Measurements from ENCODE around the gene KLHL29. TPM values are rescaled to one million over a fixed set of nuclear protein-coding genes. Genes with fewer than 3 reads are reported as not detected.

The KLHL29 gene
- total and polyA plus RNA-seq, 2 experiments from 2014 or later, result 3.8 to 9.9 TPM

DNA sequence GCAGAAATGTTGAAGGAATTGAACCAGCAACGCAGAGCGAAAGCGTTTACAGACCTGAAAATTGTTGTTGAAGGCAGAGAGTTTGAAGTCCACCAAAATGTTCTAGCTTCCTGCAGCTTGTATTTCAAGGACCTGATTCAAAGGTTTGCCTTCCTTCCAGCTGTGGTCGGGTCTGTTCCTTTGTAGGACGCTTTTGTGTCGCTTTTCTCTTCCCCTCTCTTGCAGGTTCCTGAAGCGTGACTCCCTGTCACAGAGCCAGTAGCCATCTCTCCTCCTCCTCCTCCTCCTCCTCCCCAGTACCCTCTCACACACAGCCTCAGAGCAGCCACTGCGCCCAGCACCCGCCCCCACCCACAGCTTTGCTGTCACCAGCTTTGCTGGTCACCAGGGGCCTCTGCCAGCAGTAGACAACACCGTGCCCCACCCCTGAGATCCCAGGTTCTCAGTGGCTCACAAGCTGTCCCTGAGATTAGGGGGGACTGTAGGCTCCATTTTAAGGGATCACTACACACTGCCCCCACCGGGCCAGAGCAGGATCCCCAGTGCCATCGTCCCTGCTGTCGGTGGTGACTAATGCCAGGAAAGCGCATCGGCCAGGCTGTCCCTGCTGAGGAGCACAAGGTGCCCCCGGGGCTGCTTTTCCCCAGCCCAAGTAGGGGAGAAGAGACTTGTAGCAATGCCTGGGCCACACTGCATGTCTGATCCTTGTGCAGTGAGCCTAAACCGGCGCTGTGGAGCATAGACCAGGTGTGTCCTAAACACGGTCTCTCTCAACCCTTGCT is 299.6 kb downstream of the KLHL29 start:
- H3K79me2 ChIP-seq, result no peaks in the 10 kb centered on the region
- no peak overlapping the region for H3K4me3 ChIP-seq
- no peaks in the 10 kb centered on the region for H3K36me3 ChIP-seq (replicated peaks; ENCODE audit: insufficient read depth, low read depth)
- H3K9me2 ChIP-seq (replicated peaks; ENCODE audit: insufficient read depth), result no peaks in the 10 kb centered on the region
- H3K27me3 ChIP-seq, result no peaks in the 10 kb centered on the region
- TF ChIP-seq EZH2phosphoT487 (IDR thresholded peaks at IDR 0.05; ENCODE audit: low read depth, severe bottlenecking, unreplicated experiment) (no peak), EZH2 (IDR thresholded peaks at IDR 0.05; ENCODE audit: borderline replicate concordance) (no peak)
- TF ChIP-seq, protein P1, sequence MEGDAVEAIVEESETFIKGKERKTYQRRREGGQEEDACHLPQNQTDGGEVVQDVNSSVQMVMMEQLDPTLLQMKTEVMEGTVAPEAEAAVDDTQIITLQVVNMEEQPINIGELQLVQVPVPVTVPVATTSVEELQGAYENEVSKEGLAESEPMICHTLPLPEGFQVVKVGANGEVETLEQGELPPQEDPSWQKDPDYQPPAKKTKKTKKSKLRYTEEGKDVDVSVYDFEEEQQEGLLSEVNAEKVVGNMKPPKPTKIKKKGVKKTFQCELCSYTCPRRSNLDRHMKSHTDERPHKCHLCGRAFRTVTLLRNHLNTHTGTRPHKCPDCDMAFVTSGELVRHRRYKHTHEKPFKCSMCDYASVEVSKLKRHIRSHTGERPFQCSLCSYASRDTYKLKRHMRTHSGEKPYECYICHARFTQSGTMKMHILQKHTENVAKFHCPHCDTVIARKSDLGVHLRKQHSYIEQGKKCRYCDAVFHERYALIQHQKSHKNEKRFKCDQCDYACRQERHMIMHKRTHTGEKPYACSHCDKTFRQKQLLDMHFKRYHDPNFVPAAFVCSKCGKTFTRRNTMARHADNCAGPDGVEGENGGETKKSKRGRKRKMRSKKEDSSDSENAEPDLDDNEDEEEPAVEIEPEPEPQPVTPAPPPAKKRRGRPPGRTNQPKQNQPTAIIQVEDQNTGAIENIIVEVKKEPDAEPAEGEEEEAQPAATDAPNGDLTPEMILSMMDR (IDR thresholded peaks at IDR 0.05; ENCODE audit: poor library complexity), result no peak
- H3K27ac ChIP-seq, result no peak overlapping the region
- H3K9me3 ChIP-seq (ENCODE audit: low read depth), result no peaks in the 10 kb centered on the region
- DNase-seq (ENCODE audit: low spot score), result no peak
- H4K20me1 ChIP-seq (ENCODE audit: insufficient read depth, poor library complexity, severe bottlenecking), result no peaks in the 10 kb centered on the region
- H3K4me2 ChIP-seq, result no peak overlapping the region
- WGBS (ENCODE audit: low lambda C conversion rate, missing lambda C conversion rate), result 75% methylated on average over 18 of the region's 19 CpGs
- H2AFZ ChIP-seq, result no peak overlapping the region
- no peaks in the 10 kb centered on the region for H3K4me1 ChIP-seq (ENCODE audit: insufficient read depth)

DNA sequence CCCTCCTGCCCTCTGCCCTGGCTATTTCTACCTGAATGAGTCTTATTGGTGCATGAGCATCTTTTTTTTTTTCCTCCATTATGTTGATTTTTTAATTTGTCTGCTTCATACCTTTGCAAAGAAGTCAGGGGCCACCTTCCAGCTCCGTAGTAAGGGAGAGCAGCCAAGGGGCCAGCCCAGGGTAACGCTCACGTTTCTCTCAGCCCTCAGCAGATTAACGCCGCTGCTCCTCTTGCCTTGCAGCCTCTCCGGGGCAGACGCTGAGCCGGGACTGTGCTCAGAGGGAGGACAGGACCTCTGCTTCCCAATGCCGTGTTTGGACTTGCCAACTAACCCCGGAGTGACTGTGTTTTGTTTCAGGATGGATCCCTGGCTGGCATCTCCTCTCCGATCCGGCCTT is 300.2 kb downstream of the KLHL29 start:
- Histone ChIP-seq H3K4me3 (no peak overlapping the region), H2AFZ (no peak overlapping the region), H3K79me2 (no peaks in the 10 kb centered on the region), H4K20me1 (ENCODE audit: insufficient read depth, poor library complexity, severe bottlenecking) (no peaks in the 10 kb centered on the region), H3K36me3 (replicated peaks; ENCODE audit: insufficient read depth, low read depth) (no peaks in the 10 kb centered on the region), H3K9me2 (replicated peaks; ENCODE audit: insufficient read depth) (no peaks in the 10 kb centered on the region), H3K27me3 (no peaks in the 10 kb centered on the region), H3K4me1 (ENCODE audit: insufficient read depth) (no peaks in the 10 kb centered on the region), H3K9me3 (ENCODE audit: low read depth) (no peaks in the 10 kb centered on the region), H3K27ac (no peak overlapping the region), H3K4me2 (no peak overlapping the region)
- WGBS (ENCODE audit: low lambda C conversion rate, missing lambda C conversion rate), result 71% methylated on average over 12 of the region's 12 CpGs
- TF ChIP-seq, protein P1 (IDR thresholded peaks at IDR 0.05; ENCODE audit: poor library complexity), result no peak
- TF ChIP-seq EZH2phosphoT487 (IDR thresholded peaks at IDR 0.05; ENCODE audit: low read depth, severe bottlenecking, unreplicated experiment), result no peak
- TF ChIP-seq EZH2 (IDR thresholded peaks at IDR 0.05; ENCODE audit: borderline replicate concordance), result no peak
- DNase-seq (ENCODE audit: low spot score), result no peak

DNA sequence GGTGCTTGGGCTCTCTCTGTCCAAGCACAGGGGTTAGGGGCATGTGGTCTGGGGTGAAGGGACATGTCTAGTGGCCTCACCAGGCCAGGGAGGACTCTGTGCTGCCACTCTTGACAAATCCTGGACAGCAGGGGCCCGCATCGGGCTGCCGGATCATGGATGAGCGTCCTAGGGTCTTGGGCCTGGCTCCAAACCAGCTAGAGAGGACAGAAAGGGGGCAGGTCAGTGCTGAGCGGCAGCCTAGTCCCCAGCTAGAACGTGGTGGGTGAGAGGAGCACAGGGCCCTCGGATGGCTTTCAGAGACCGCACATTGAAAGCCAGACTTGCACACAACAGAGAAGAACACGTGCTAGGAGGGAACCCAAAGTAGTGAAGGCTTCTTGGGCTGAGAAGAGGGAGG is 300.7 kb downstream of the KLHL29 start:
- H4K20me1 ChIP-seq (ENCODE audit: insufficient read depth, poor library complexity, severe bottlenecking), result no peaks in the 10 kb centered on the region
- H3K9me3 ChIP-seq (ENCODE audit: low read depth), result no peaks in the 10 kb centered on the region
- no peaks in the 10 kb centered on the region for H3K79me2 ChIP-seq
- 95% methylated on average over 9 of the region's 9 CpGs for WGBS (ENCODE audit: low lambda C conversion rate, missing lambda C conversion rate)
- H3K4me1 ChIP-seq (ENCODE audit: insufficient read depth), result no peaks in the 10 kb centered on the region
- no peaks in the 10 kb centered on the region for H3K9me2 ChIP-seq (replicated peaks; ENCODE audit: insufficient read depth)
- no peak for DNase-seq (ENCODE audit: low spot score)
- no peak for TF ChIP-seq EZH2 (IDR thresholded peaks at IDR 0.05; ENCODE audit: borderline replicate concordance)
- TF ChIP-seq, protein P1 (IDR thresholded peaks at IDR 0.05; ENCODE audit: poor library complexity), result no peak
- TF ChIP-seq EZH2phosphoT487 (IDR thresholded peaks at IDR 0.05; ENCODE audit: low read depth, severe bottlenecking, unreplicated experiment), result no peak
- no peaks in the 10 kb centered on the region for H3K36me3 ChIP-seq (replicated peaks; ENCODE audit: insufficient read depth, low read depth)
- no peak overlapping the region for H3K4me2 ChIP-seq
- H3K4me3 ChIP-seq, result no peak overlapping the region
- H3K27me3 ChIP-seq, result no peaks in the 10 kb centered on the region
- H2AFZ ChIP-seq, result no peak overlapping the region
- no peak overlapping the region for H3K27ac ChIP-seq

All from hepatocyte (in vitro differentiated cells).